Neural progenitor cell (in vitro differentiated cells): Measurements from ENCODE around the gene TUBGCP4. TPM values are rescaled to one million over a fixed set of nuclear protein-coding genes. Genes with fewer than 3 reads are reported as not detected.

Experiments
- DNase-seq: peaks from one replicate; pipeline ENCODE4 v3.0.0-alpha.2; 2016; ENCODE audit warnings: low spot score
- H2AFZ ChIP-seq: fragments of 200-600 bp; sonication (generic); replicated peaks from 2 replicates; pipeline ENCODE4 v1.6.1; 2016; ENCODE audit warnings: antibody characterized with exemption
- H3F3A ChIP-seq: fragments of 200-600 bp; sonication (generic); 2 replicates; pipeline ENCODE4 v1.6.1; 2016; ENCODE audit warnings: antibody characterized with exemption, low read depth
- H3K27ac ChIP-seq: fragments of 200-600 bp; sonication (generic); 2 replicates; pipeline ENCODE4 v1.5.1; 2016; ENCODE audit warnings: mild to moderate bottlenecking
- H3K27me3 ChIP-seq: fragments of 200-600 bp; sonication (generic); 2 replicates; pipeline ENCODE4 v1.6.1; 2016; ENCODE audit warnings: mild to moderate bottlenecking, moderate library complexity
- H3K36me3 ChIP-seq: fragments of 200-600 bp; sonication (generic); 2 replicates; pipeline ENCODE4 v1.5.1; 2016
- H3K4me1 ChIP-seq: fragments of 200-600 bp; sonication (generic); 2 replicates; pipeline ENCODE4 v1.6.1; 2016; ENCODE audit warnings: mixed run types
- H3K4me2 ChIP-seq: fragments of 200-600 bp; sonication (generic); 2 replicates; pipeline ENCODE4 v1.6.1; 2016
- H3K4me3 ChIP-seq: fragments of 200-600 bp; sonication (generic); 2 replicates; pipeline ENCODE4 v1.5.1; 2016
- H3K79me2 ChIP-seq: fragments of 200-600 bp; sonication (generic); 2 replicates; pipeline ENCODE4 v1.6.1; 2016; ENCODE audit warnings: low read depth
- H3K9ac ChIP-seq: fragments of 200-600 bp; sonication (generic); 2 replicates; pipeline ENCODE4 v1.6.1; 2016
- H3K9me3 ChIP-seq: fragments of 200-600 bp; sonication (generic); 2 replicates; pipeline ENCODE4 v1.5.1; 2016; ENCODE audit warnings: low read depth
- H4K20me1 ChIP-seq: fragments of 200-600 bp; sonication (generic); 2 replicates; pipeline ENCODE4 v1.6.1; 2016; ENCODE audit warnings: low read depth
- H3K27ac Mint-ChIP-seq: 3 replicates; pipeline ENCODE4 v1.8.0; 2021; ENCODE audit warnings: mixed read lengths
- H3K27me3 Mint-ChIP-seq: 2 replicates; pipeline ENCODE4 v1.8.0; 2022; ENCODE audit warnings: low read depth, mild to moderate bottlenecking, inconsistent platforms, moderate library complexity, mixed read lengths; ENCODE audit not compliant: insufficient read depth
- H3K36me3 Mint-ChIP-seq: 3 replicates; pipeline ENCODE4 v1.8.0; 2021; ENCODE audit warnings: mixed read lengths
- H3K4me1 Mint-ChIP-seq: 3 replicates; pipeline ENCODE4 v1.8.0; 2021; ENCODE audit warnings: mixed read lengths
- H3K4me3 Mint-ChIP-seq: 3 replicates; pipeline ENCODE4 v1.8.0; 2021; ENCODE audit warnings: mild to moderate bottlenecking, moderate library complexity, mixed read lengths
- H3K9me3 Mint-ChIP-seq: 3 replicates; pipeline ENCODE4 v1.8.0; 2020; ENCODE audit warnings: mixed read lengths
- EZH2 ChIP-seq: fragments of 200-600 bp; sonication (generic); IDR thresholded peaks from 2 replicates; pipeline ENCODE4 v1.6.1; 2017; ENCODE audit warnings: antibody characterized with exemption, mild to moderate bottlenecking, moderate library complexity
- EZH2phosphoT487 ChIP-seq: fragments of 200-600 bp; sonication (generic); IDR thresholded peaks from 2 replicates; pipeline ENCODE4 v1.6.1; 2017; ENCODE audit warnings: antibody characterized with exemption
- total RNA-seq: library from RNA; depleted of rRNA; stranded (reverse); fragments of >200 nt; gene quantifications from 2 replicates; pipeline ENCODE4 v1.2.3, GENCODE V29; 2015; ENCODE audit warnings: low replicate concordance
- TF ChIP-seq, protein P1 (sequence below): fragments of 200-600 bp; sonication (generic); IDR thresholded peaks from 2 replicates; pipeline ENCODE4 v1.5.1; 2017; ENCODE audit warnings: antibody characterized with exemption, mild to moderate bottlenecking

Gene TUBGCP4
- total RNA-seq, 1 donor from 2014 or later, result 14.1 TPM

DNA sequence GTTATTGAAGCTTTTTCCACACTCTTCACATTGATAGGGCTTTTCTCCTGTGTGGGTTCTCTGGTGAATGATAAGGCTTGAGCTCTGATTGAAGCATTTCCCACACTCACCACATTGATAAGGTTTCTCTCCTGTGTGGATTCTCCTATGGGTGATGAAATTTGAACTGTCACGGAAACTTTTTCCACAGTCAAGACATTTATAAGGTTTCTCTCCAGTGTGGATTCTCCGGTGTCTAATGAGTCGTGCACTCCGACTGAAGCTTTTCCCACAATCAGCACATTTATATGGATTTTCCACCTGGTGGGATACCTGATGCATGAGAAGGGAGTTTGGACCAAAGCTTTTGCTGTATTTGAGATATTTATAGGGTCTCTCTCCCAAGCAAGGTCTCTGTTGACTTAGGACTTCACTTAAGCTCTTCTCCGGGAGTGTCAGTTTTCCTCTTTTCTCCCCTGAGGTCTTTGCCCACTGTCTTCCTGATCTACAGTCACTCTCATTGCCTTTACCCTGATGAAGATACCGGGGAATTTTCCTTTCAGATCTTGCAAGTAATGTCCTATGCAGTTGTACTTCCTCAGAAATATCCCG, 9.5 kb upstream of the TUBGCP4 start:
- H3K9ac ChIP-seq, result no peak overlapping the region
- no peak overlapping the region for H3K27ac ChIP-seq
- peaks cover 59% of the 10 kb centered on the region for H3K9me3 Mint-ChIP-seq
- no peaks in the 10 kb centered on the region for H3K27me3 ChIP-seq
- H3K4me1 Mint-ChIP-seq, result no peaks in the 10 kb centered on the region
- peaks cover 18% of the 10 kb centered on the region for H3K79me2 ChIP-seq
- H3K27me3 Mint-ChIP-seq, result no peaks in the 10 kb centered on the region
- H3K4me1 ChIP-seq, result no peaks in the 10 kb centered on the region
- H3K36me3 Mint-ChIP-seq, result peaks cover 78% of the 10 kb centered on the region
- DNase-seq, result no peak
- no peak overlapping the region for H2AFZ ChIP-seq
- peaks cover 26% of the 10 kb centered on the region for H3K9me3 ChIP-seq
- TF ChIP-seq, protein P1, sequence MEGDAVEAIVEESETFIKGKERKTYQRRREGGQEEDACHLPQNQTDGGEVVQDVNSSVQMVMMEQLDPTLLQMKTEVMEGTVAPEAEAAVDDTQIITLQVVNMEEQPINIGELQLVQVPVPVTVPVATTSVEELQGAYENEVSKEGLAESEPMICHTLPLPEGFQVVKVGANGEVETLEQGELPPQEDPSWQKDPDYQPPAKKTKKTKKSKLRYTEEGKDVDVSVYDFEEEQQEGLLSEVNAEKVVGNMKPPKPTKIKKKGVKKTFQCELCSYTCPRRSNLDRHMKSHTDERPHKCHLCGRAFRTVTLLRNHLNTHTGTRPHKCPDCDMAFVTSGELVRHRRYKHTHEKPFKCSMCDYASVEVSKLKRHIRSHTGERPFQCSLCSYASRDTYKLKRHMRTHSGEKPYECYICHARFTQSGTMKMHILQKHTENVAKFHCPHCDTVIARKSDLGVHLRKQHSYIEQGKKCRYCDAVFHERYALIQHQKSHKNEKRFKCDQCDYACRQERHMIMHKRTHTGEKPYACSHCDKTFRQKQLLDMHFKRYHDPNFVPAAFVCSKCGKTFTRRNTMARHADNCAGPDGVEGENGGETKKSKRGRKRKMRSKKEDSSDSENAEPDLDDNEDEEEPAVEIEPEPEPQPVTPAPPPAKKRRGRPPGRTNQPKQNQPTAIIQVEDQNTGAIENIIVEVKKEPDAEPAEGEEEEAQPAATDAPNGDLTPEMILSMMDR, result no peak
- TF ChIP-seq EZH2 (no peak), EZH2phosphoT487 (no peak)
- peak overlapping the region; percentile 2 for H3K4me3 ChIP-seq
- no peak overlapping the region for H3K27ac Mint-ChIP-seq
- no peak overlapping the region for H3K4me2 ChIP-seq
- H3K36me3 ChIP-seq, result peaks cover 61% of the 10 kb centered on the region
- no peaks in the 10 kb centered on the region for H4K20me1 ChIP-seq
- H3F3A ChIP-seq, result peaks cover 3% of the 10 kb centered on the region
- H3K4me3 Mint-ChIP-seq, result no peak overlapping the region

DNA sequence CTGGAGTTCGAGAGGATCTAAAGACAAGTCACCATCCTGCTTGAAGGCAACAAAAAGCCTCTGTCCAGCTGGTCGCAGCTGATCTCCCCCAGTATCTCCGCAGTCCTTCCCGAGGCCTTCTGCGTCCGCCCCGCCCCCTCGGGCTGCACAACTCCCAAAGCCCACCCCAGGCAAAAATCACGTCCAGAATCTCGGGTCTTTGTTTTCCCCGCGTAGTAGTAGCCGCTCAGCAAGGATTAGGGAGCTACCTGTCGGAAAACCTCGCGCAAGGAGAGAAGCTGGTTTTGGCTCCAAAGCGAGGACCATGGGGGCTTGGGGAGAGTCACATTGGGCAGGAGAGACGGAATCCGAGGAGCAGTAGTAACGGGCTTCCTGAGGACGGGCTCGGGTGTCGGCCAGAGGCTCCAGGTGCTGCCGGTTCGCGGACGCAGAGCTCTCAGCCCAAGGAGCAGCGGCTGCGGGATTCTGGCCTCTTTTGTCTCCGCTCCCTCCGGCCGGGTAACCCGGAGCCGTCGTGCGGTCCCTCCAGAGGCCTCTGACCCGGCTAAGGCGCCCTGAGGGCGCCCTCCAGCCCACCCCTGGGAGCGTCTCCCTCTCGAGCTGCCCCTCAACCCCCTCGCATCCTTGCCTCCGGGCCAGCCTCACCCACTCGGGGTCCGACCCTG, 459 bp upstream of the TUBGCP4 start:
- TF ChIP-seq, protein P1, result no peak
- TF ChIP-seq EZH2phosphoT487, result no peak
- TF ChIP-seq EZH2, result no peak
- peaks cover 19% of the 10 kb centered on the region for H4K20me1 ChIP-seq
- no peaks in the 10 kb centered on the region for H3K27me3 ChIP-seq
- peaks cover 2% of the 10 kb centered on the region for H3K36me3 ChIP-seq
- no peaks in the 10 kb centered on the region for H3K9me3 ChIP-seq
- H3K27ac Mint-ChIP-seq, result peak overlapping the region; percentile 97
- peaks cover 4% of the 10 kb centered on the region for H3K27me3 Mint-ChIP-seq
- peak; percentile 80 for DNase-seq
- peaks cover 10% of the 10 kb centered on the region for H3F3A ChIP-seq
- H3K4me3 ChIP-seq, result peak overlapping the region; percentile 97
- H3K4me1 ChIP-seq, result peaks cover 17% of the 10 kb centered on the region
- no peak overlapping the region for H3K27ac ChIP-seq
- peak overlapping the region; percentile 69 for H3K9ac ChIP-seq
- peak overlapping the region; percentile 84 for H3K4me2 ChIP-seq
- H3K9me3 Mint-ChIP-seq, result peaks cover 34% of the 10 kb centered on the region
- H2AFZ ChIP-seq, result peak overlapping the region; percentile 82
- peaks cover 40% of the 10 kb centered on the region for H3K4me1 Mint-ChIP-seq
- peaks cover 48% of the 10 kb centered on the region for H3K36me3 Mint-ChIP-seq
- peaks cover 68% of the 10 kb centered on the region for H3K79me2 ChIP-seq
- peak overlapping the region; percentile 99 for H3K4me3 Mint-ChIP-seq

DNA sequence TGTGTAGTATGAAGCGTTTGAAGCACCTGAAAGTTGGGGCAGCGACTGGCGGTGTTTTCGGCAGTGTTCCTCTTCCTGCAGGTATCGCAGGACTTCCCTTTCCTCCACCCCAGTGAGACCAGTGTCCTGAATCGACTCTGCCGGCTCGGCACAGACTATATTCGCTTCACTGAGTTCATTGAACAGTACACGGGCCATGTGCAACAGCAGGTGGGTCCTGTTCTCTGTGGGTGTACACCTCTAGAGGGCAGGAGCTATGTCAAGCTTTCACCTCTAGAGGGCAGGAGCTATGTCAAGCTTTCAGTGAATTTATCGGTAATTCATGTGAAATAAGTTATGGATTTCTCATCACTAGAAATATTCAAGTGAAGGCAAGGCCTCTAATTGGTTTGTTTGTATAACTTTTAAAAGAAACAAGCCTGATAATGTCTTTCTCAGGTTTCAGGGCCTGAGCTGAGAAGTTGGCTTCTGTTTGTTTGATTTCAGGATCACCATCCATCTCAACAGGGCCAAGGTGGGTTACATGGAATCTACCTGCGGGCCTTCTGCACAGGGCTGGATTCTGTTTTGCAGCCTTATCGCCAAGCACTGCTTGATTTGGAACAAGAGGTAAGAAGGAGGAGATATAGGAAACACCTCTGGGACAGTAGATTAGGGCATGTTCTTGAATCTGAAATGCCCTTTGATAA, 5.3 kb downstream of the TUBGCP4 start:
- DNase-seq, result peak; percentile 69
- Histone ChIP-seq H3K4me1 (peaks cover 6% of the 10 kb centered on the region), H3F3A (no peaks in the 10 kb centered on the region), H3K4me2 (no peak overlapping the region), H3K4me3 (no peak overlapping the region), H3K79me2 (peaks cover 22% of the 10 kb centered on the region), H2AFZ (no peak overlapping the region), H3K9ac (no peak overlapping the region), H3K36me3 (peaks cover 3% of the 10 kb centered on the region), H3K9me3 (no peaks in the 10 kb centered on the region), H4K20me1 (peaks cover 13% of the 10 kb centered on the region), H3K27ac (no peak overlapping the region), H3K27me3 (no peaks in the 10 kb centered on the region)
- no peaks in the 10 kb centered on the region for H3K27me3 Mint-ChIP-seq
- peaks cover 23% of the 10 kb centered on the region for H3K36me3 Mint-ChIP-seq
- no peaks in the 10 kb centered on the region for H3K9me3 Mint-ChIP-seq
- TF ChIP-seq EZH2 (no peak), EZH2phosphoT487 (no peak)
- TF ChIP-seq, protein P1, result peak; percentile 93
- peaks cover 16% of the 10 kb centered on the region for H3K4me1 Mint-ChIP-seq
- H3K4me3 Mint-ChIP-seq, result no peak overlapping the region
- no peak overlapping the region for H3K27ac Mint-ChIP-seq
